GM19099 (cell line): ENCODE measurements around the gene SNTN.

Experiments
- POLR2A ChIP-seq: IDR thresholded peaks from 3 replicates; pipeline ENCODE4 v1.6.1; 2011; ENCODE audit warnings: low read depth; ENCODE audit not compliant: insufficient read length; ENCODE audit errors: extremely low read depth

SNTN gene

GRCh38 chr3:63656786-63657185, 4.3 kb downstream of the SNTN start:
- TF ChIP-seq POLR2A: no peak

DNA sequence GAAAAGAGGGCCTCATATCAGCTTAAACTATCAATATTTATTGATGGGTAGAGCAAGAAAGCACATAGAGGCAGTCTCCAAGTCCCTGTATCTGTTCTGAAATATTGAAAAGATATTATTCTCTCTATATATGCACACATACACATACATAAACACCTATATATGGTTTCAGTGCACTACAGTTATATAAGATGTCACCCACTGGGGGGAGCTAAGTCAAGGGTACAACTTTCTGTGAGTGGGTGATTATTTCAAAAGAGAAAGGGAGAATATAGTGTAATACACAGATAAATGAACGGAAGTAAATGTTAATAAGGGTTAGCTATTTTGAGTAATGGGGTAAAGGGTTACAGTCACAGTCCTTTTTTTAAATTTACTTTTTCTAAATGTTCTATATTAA, 8.8 kb downstream of the SNTN start:
- TF ChIP-seq POLR2A: no peak

DNA sequence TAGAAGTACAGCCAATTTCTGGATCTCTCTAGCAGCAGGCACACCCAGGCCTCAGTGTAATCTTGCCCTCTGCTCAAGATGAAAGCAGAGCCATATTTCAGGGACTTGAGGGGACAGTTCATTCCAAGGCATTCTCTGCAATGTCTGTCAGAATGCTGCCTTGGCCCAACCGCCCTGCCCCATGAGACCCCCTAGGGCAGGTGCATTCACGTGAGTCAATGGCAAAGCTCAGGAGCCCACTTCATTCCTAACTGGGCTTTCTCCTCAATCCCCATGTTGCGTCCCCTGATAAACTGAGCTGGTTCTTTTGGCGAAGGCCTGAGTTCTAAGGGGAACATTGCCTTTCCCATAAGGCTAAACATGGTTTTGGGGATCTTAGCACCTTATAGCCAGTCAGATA, 9.5 kb downstream of the SNTN start:
- no peak for TF ChIP-seq POLR2A

DNA sequence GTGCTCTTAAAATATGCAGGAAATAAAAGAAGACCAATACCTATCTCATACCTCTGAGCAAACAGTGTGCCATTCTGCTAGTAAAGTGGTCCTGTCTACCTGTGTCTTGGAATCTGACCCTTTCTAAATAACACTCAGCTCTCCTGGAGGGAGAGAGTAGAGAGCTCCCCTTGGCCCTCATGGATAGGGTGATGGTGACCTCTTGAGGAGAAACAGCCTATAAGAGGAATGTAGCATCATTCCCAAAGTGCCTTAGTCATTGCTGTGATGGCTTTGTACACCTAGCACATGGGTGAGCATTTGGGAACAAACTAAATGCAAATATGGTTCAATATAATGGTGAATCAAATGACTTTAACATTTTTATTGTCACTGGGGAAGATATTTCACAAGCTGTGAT, 10.0 kb downstream of the SNTN start:
- TF ChIP-seq POLR2A: no peak

GRCh38 chr3:63670544-63670943, 18.1 kb downstream of the SNTN start:
- no peak for TF ChIP-seq POLR2A

- TF ChIP-seq POLR2A: no peak
Observed at GRCh38 chr3:63673111-63673510, 20.6 kb downstream of the SNTN start.

DNA sequence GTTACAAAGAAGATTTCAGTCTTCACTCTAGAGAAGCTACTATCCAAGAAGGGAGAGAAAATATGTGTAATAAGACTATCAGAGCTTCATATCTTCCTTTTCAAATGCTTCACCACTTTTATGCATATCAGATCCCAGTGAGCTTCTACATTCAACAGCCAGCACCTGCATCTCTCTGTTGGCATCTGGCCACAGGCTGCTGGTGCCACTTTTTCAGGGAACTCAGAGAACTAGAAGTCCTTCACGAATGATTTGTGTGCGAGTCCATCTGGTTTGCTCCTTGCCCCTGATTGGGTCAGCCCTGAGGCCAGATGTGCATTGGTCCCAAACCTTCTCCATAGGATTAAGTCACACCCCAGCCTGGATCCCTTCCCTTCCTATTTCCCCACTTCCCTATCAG, 22.1 kb downstream of the SNTN start:
- no peak for TF ChIP-seq POLR2A

GRCh38 chr3:63679186-63679585, 26.7 kb downstream of the SNTN start:
- TF ChIP-seq POLR2A: no peak

DNA sequence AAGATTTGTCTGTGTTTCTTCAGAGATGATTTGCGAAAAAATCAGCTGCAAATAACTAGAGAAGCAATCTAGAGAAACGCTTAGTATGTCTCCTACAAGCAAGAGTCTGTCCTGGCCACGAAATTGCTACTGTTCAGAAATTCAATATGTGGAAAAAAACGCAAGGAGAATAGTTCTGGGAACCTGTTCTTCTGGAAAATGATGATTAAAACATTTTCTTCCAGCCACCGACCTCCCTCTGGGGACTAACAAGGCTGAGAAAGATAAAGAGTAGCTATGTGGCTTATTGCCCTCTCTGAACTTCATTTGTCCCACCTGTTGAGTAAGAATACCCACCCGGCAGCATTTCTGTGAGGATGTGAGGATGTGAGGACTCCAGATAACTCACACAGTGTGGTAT, 31.6 kb downstream of the SNTN start:
- TF ChIP-seq POLR2A: no peak

GRCh38 chr3:63685340-63685739, 32.9 kb downstream of the SNTN start:
- TF ChIP-seq POLR2A: no peak

DNA sequence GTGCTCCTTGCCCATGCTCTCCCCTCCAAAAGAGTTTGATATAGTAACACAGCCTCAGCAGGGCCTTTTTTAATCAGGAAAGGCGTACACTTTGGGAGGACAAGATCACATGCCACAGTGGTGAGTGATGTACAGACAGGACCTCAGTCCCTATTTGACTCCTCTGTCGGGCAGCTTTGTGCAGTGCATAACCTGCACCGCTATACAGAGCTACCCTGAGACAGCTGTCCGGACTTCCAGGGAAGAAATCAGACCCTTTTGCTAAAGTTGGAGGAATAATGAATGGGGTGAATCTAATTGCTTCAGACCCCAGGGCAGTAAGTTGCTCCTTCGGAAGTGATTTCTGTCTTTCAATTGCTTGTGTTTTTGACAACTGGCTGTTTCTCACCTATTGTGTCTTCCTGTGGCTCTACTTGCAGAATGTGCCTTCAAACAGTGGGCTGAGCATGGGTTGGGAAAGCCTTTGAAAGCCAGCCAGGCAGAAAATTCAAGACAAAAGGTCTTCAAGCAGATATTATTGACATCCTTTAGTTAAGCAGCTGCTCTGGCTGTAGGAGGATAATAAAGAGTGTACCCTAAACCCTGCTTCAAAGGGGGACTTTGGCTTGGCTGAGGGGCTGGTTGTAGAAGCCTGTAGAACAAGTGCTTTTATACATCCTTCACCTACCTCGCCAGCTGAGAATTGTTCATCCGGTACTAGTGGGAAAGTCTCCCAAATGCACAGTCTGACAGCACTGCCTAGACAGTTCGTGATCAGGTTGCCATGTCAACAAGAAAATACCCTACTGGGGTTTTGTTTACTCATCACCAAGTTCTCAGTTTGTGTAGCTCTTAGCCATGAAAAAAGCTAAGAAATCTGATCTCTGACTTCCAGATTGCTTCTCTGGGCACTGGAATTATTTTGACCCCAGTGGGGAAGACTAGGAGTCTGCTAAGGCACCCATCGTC, 35.1 kb downstream of the SNTN start:
- TF ChIP-seq POLR2A: no peak

DNA sequence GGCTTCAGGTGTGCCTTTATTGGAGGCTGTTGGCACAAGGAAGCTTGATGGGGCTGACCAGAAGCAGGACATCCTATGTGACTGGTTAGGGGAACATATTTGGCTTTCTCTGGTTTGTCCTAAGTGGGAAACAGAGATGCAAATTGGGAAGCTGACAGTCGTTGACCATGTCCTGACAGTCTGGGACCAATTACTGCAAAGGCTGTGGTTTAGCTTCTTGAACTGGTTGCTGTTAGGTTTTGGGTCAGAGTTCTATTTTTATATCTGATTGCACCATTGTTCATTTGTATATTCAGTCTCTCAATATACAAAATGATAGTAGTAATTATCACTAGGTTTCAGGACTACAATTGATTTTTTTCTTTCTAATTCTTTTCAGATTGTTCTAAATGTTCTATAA, 36.8 kb downstream of the SNTN start:
- TF ChIP-seq POLR2A: no peak

DNA sequence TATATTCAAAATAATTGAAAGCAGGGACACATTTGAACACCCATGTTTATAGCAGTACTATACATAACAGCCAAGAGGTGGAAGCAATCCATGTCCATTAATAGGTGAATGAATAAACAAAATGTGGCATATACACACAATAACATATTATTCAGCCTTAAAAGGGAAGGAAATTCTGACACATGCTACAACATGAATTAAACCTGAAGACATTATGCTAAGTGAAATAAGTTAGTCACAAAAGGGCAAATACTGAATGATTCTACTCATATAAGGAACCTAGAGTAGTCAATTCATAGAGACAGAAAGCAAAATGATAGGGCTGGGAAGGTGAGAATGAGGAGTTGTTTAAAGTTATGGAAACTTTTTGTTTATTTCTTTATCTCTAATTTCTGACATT, 40.9 kb downstream of the SNTN start:
- no peak for TF ChIP-seq POLR2A

- TF ChIP-seq POLR2A: no peak
Observed at GRCh38 chr3:63705092-63705645, 52.7 kb downstream of the SNTN start.

- TF ChIP-seq POLR2A: no peak
Observed at GRCh38 chr3:63706321-63707085, 54.0 kb downstream of the SNTN start.

GRCh38 chr3:63707731-63708130, 55.3 kb downstream of the SNTN start:
- no peak for TF ChIP-seq POLR2A
